Keratinocyte (primary cell): ENCODE measurements around the gene OOEP. TPM values are rescaled to one million over a fixed set of nuclear protein-coding genes. Genes with fewer than 3 reads are reported as not detected.

Experiments used
- DNase-seq: peaks from one replicate; pipeline ENCODE4 v3.0.0-alpha.2; 2011; ENCODE audit warnings: low read depth, missing footprints, low spot score
- FAIRE-seq: peaks from 2 replicates; lab custom pipeline; 2011; peaks lifted over from hg19 to GRCh38; lab: Jason Lieb, UNC
- H2AFZ ChIP-seq: 2 replicates; pipeline ENCODE4 v1.6.0; 2012; ENCODE audit warnings: low read length, control low read depth, inconsistent platforms; ENCODE audit not compliant: control insufficient read depth
- H3K27ac ChIP-seq: 2 replicates; pipeline ENCODE4 v1.5.1; 2011; ENCODE audit warnings: low read length; ENCODE audit not compliant: control insufficient read depth, insufficient read depth
- H3K27me3 ChIP-seq: 3 replicates; pipeline ENCODE4 v1.6.0; 2011; ENCODE audit warnings: low read length; ENCODE audit not compliant: control insufficient read depth, insufficient read depth; ENCODE audit errors: extremely low read depth
- H3K36me3 ChIP-seq, 2 experiments: 2 replicates in 1 of 2; 3 replicates in 1 of 2; pipeline ENCODE4 v1.5.1; 2011; ENCODE audit warnings: low read length in 2 of 2, mild to moderate bottlenecking in 1 of 2; ENCODE audit not compliant: control insufficient read depth in 2 of 2, insufficient read depth in 2 of 2; ENCODE audit errors: extremely low read depth in 1 of 2
- H3K4me1 ChIP-seq: 3 replicates; pipeline ENCODE4 v1.5.1; 2011; ENCODE audit warnings: low read length; ENCODE audit not compliant: control insufficient read depth, insufficient read depth; ENCODE audit errors: extremely low read depth
- H3K4me2 ChIP-seq: 3 replicates; pipeline ENCODE4 v1.6.0; 2011; ENCODE audit warnings: low read depth, low read length; ENCODE audit not compliant: control insufficient read depth, insufficient read depth; ENCODE audit errors: extremely low read depth
- H3K4me3 ChIP-seq, 3 experiments: fragments of 200-600 bp in 1 of 3; sonication (generic) in 1 of 3; 2 replicates in 2 of 3; 3 replicates in 1 of 3; pipeline ENCODE4 v1.5.1; 2011 to 2016; ENCODE audit warnings: low read length in 3 of 3, mild to moderate bottlenecking in 3 of 3, control low read depth in 2 of 3, inconsistent platforms in 1 of 3, low read depth in 1 of 3, mixed read lengths in 1 of 3, mixed run types in 1 of 3, moderate library complexity in 1 of 3; ENCODE audit not compliant: control insufficient read depth in 2 of 3, insufficient read depth in 2 of 3; ENCODE audit errors: extremely low read depth in 1 of 3
- H3K79me2 ChIP-seq: 2 replicates; pipeline ENCODE4 v1.6.0; 2012; ENCODE audit warnings: low read length; ENCODE audit not compliant: control insufficient read depth, insufficient read depth
- H3K9ac ChIP-seq: 3 replicates; pipeline ENCODE4 v1.6.0; 2011; ENCODE audit warnings: low read length; ENCODE audit not compliant: control insufficient read depth, insufficient read depth; ENCODE audit errors: extremely low read depth
- H3K9me1 ChIP-seq: 3 replicates; pipeline ENCODE4 v1.6.0; 2011; ENCODE audit warnings: low read length; ENCODE audit not compliant: control insufficient read depth, insufficient read depth; ENCODE audit errors: extremely low read depth
- H3K9me3 ChIP-seq: 2 replicates; pipeline ENCODE4 v1.5.1; 2012; ENCODE audit warnings: low read depth, low read length; ENCODE audit not compliant: control insufficient read depth
- H4K20me1 ChIP-seq: 3 replicates; pipeline ENCODE4 v1.6.0; 2011; ENCODE audit warnings: low read length; ENCODE audit not compliant: control insufficient read depth, insufficient read depth; ENCODE audit errors: extremely low read depth
- EZH2 ChIP-seq: IDR thresholded peaks from one replicate; pipeline ENCODE4 v1.6.1; 2012; ENCODE audit warnings: inconsistent platforms, mild to moderate bottlenecking, low read length, moderate library complexity
- dilution Hi-C: fragments of 300-500 bp; cut with MboI; formaldehyde crosslinking; loops from one replicate; pipeline ENCODE4 v1.7.0; 2020; ENCODE audit warnings: low sequenced_read_pairs; ENCODE audit not compliant: extremely low pct_ligation_motif_present
- polyA plus RNA-seq, 5 experiments: library from polyadenylated mRNA; depleted of rRNA in 3 of 5; stranded (reverse) in 3 of 5; stranded (forward) in 1 of 5; unstranded in 1 of 5; fragments of >200 nt; gene quantifications; 1 replicate in 1 of 5; 2 replicates in 3 of 5; 3 replicates in 1 of 5; pipeline versions ENCODE4 v1.2.1 to v1.2.3, GENCODE V29; 2011 to 2012; ENCODE audit warnings: missing spikeins in 2 of 5, low read depth in 1 of 5, low replicate concordance in 1 of 5
- TF ChIP-seq, protein P1 (sequence below), 3 experiments: IDR thresholded peaks in 1 of 3; conservative IDR thresholded peaks in 1 of 3; optimal IDR thresholded peaks in 1 of 3; 2 replicates in 2 of 3; 3 replicates in 1 of 3; pipeline versions ENCODE3 to v1.5.1; 2011; ENCODE audit warnings: low read length in 3 of 3, mild to moderate bottlenecking in 3 of 3, moderate library complexity in 2 of 3, control low read depth in 1 of 3, inconsistent platforms in 1 of 3; ENCODE audit not compliant: insufficient read depth in 2 of 3; ENCODE audit errors: extremely low read depth in 1 of 3

OOEP gene
- polyA plus RNA-seq, 1 donor (not counting 4 experiments of a cell fraction or from before 2014, with no cell fraction given) = 0.08 TPM

DNA sequence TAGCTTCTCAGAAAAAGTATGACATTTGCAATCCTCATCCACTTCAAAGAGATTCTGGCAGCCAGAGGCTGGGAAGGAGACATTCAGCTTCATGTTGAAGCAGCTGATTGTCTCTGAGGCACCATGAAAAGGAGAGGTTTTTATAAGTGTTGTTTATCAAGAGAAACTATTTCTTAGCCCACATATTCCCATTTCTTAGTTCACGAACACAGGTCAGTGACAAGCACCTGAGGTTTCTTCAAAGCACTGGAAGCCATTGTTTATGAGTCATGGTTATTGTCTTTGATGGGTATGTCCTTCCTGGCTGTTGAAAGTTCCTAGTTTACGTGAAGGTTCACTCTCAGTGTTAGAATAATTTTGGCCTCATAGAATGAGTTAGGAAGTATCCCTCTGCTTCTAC is 22.0 kb upstream of the OOEP start:
- DNase-seq (no peak), FAIRE-seq (no peak)
- no peaks in the 10 kb centered on the region for H3K9me1 ChIP-seq
- H2AFZ ChIP-seq = no peak overlapping the region
- H4K20me1 ChIP-seq = no peaks in the 10 kb centered on the region
- dilution Hi-C loops = no loop called here
- no peak overlapping the region for H3K27ac ChIP-seq
- H3K27me3 ChIP-seq = no peaks in the 10 kb centered on the region
- H3K36me3 ChIP-seq = no peaks in the 10 kb centered on the region
- H3K9ac ChIP-seq = no peak overlapping the region
- no peak overlapping the region for H3K4me3 ChIP-seq
- TF ChIP-seq, protein P1, sequence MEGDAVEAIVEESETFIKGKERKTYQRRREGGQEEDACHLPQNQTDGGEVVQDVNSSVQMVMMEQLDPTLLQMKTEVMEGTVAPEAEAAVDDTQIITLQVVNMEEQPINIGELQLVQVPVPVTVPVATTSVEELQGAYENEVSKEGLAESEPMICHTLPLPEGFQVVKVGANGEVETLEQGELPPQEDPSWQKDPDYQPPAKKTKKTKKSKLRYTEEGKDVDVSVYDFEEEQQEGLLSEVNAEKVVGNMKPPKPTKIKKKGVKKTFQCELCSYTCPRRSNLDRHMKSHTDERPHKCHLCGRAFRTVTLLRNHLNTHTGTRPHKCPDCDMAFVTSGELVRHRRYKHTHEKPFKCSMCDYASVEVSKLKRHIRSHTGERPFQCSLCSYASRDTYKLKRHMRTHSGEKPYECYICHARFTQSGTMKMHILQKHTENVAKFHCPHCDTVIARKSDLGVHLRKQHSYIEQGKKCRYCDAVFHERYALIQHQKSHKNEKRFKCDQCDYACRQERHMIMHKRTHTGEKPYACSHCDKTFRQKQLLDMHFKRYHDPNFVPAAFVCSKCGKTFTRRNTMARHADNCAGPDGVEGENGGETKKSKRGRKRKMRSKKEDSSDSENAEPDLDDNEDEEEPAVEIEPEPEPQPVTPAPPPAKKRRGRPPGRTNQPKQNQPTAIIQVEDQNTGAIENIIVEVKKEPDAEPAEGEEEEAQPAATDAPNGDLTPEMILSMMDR (optimal IDR thresholded peaks at IDR 0.05 in 1 of 3, IDR thresholded peaks at IDR 0.05 in 1 of 3, conservative IDR thresholded peaks at IDR 0.05 in 1 of 3; ENCODE audit: extremely low read depth in 1 of 3, insufficient read depth in 2 of 3, low read length in 3 of 3) = no peak
- no peak for TF ChIP-seq EZH2
- peaks cover 4% of the 10 kb centered on the region for H3K4me1 ChIP-seq
- H3K4me2 ChIP-seq = no peak overlapping the region
- no peaks in the 10 kb centered on the region for H3K9me3 ChIP-seq
- no peaks in the 10 kb centered on the region for H3K79me2 ChIP-seq

DNA sequence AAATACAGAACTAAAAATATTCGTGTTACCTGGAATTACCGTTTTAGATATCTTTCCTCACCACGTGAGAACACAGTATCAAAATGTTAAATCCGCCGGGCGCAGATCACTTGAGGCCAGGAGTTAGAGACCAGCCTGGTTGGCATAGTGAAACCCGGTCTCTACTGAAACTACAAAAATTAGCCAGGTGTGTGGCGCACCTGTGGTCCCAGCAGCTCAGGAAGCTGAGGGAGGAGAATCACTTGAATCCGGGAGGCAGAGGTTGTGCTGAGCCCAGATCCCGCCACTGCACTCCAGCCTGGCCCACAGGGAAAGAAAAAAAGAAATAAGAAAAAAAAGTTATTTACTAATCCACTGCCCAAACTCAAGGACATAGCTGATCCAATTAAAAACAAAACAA is 20.2 kb upstream of the OOEP start:
- no peaks in the 10 kb centered on the region for H3K9me1 ChIP-seq
- dilution Hi-C loops = no loop called here
- H3K4me3 ChIP-seq = no peak overlapping the region
- no peak overlapping the region for H2AFZ ChIP-seq
- H4K20me1 ChIP-seq = no peaks in the 10 kb centered on the region
- H3K36me3 ChIP-seq = no peaks in the 10 kb centered on the region
- TF ChIP-seq, protein P1 (optimal IDR thresholded peaks at IDR 0.05 in 1 of 3, IDR thresholded peaks at IDR 0.05 in 1 of 3, conservative IDR thresholded peaks at IDR 0.05 in 1 of 3; ENCODE audit: extremely low read depth in 1 of 3, insufficient read depth in 2 of 3, low read length in 3 of 3) = no peak
- no peak for TF ChIP-seq EZH2
- H3K9ac ChIP-seq = no peak overlapping the region
- no peak for DNase-seq
- H3K9me3 ChIP-seq = no peaks in the 10 kb centered on the region
- peaks cover 4% of the 10 kb centered on the region for H3K4me1 ChIP-seq
- no peak overlapping the region for H3K4me2 ChIP-seq
- H3K27me3 ChIP-seq = no peaks in the 10 kb centered on the region
- H3K79me2 ChIP-seq = no peaks in the 10 kb centered on the region
- no peak overlapping the region for H3K27ac ChIP-seq
- no peak for FAIRE-seq
